Measurements from ENCODE around the gene UBR2.

- TF ChIP-seq POLR2AphosphoS5 (IDR thresholded peaks at IDR 0.05; ENCODE audit: low read depth, low read length) (no peak), TAF1 (IDR thresholded peaks at IDR 0.05; ENCODE audit: borderline replicate concordance, insufficient read depth, low read length) (no peak), SIN3A (IDR thresholded peaks at IDR 0.05; ENCODE audit: borderline replicate concordance, insufficient read depth, low read length) (no peak), REST (IDR thresholded peaks at IDR 0.05; ENCODE audit: insufficient read depth in 1 of 2, low read depth in 2 of 2, low read length in 2 of 2) (no peak), FOXP2 (optimal IDR thresholded peaks at IDR 0.05; ENCODE audit: borderline replicate concordance, extremely low read depth, extremely low read length, insufficient read depth) (no peak)
Observed at GRCh38 chr6:42615518-42615917, 51.7 kb downstream of the UBR2 start.
